HUES48 (cell line): ENCODE data around the gene XPR1.
A peak's percentile ranks its signal among the peaks of the same experiment; 100 is the strongest.

Experiments used
- H3K27ac ChIP-seq: one replicate; pipeline ENCODE4 v1.7.0; 2013; ENCODE audit warnings: low read depth, low read length, inconsistent platforms
- H3K27me3 ChIP-seq: 2 replicates; pipeline ENCODE4 v1.6.1; 2013; ENCODE audit warnings: mild to moderate bottlenecking, low read length; ENCODE audit not compliant: control insufficient read depth, insufficient read depth
- H3K36me3 ChIP-seq: 2 replicates; pipeline ENCODE4 v1.6.1; 2013; ENCODE audit warnings: low read length; ENCODE audit not compliant: control insufficient read depth, insufficient read depth
- H3K4me1 ChIP-seq: 2 replicates; pipeline ENCODE4 v1.6.1; 2013; ENCODE audit warnings: mild to moderate bottlenecking, low read length; ENCODE audit not compliant: control insufficient read depth, insufficient read depth
- H3K4me3 ChIP-seq: 2 replicates; pipeline ENCODE4 v1.5.1; 2013; ENCODE audit warnings: mild to moderate bottlenecking, low read depth, low read length
- H3K9ac ChIP-seq: 2 replicates; pipeline ENCODE4 v1.6.1; 2013; ENCODE audit warnings: mild to moderate bottlenecking, low read depth, low read length, moderate library complexity
- H3K9me3 ChIP-seq: 2 replicates; pipeline ENCODE4 v1.6.1; 2013; ENCODE audit warnings: low read length; ENCODE audit not compliant: control insufficient read depth, insufficient read depth

Gene XPR1

GRCh38 chr1:180917306-180918065, 285.7 kb downstream of the XPR1 start:
- Histone ChIP-seq H3K27ac (no peak overlapping the region), H3K4me3 (no peak overlapping the region), H3K4me1 (peaks cover 10% of the 10 kb centered on the region), H3K36me3 (no peaks in the 10 kb centered on the region), H3K9ac (no peak overlapping the region), H3K27me3 (peaks cover 15% of the 10 kb centered on the region), H3K9me3 (no peaks in the 10 kb centered on the region)

DNA sequence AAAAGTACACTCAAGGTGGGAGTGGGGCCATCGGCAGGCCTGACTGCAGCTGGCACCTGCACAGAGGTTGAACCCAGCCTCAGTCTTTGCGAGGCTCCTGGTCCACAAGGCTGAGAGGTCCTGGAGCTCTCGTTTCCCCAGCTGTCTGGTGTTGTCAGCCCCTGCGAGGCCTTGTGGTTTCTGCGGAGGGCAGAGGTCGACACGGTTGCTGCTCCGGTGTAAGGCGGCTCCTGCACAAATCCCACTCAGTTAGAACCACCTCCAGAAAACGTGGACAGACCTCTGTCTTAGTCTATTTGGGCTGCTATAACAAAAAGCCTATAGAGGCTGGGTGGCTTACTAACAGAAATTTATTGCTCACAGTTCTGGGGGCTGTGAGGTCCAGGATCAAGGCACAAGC, 286.7 kb downstream of the XPR1 start:
- no peaks in the 10 kb centered on the region for H3K9me3 ChIP-seq
- no peak overlapping the region for H3K9ac ChIP-seq
- H3K4me3 ChIP-seq, result no peak overlapping the region
- no peaks in the 10 kb centered on the region for H3K36me3 ChIP-seq
- peaks cover 17% of the 10 kb centered on the region for H3K4me1 ChIP-seq
- no peak overlapping the region for H3K27ac ChIP-seq
- H3K27me3 ChIP-seq, result peaks cover 9% of the 10 kb centered on the region

- H3K9ac ChIP-seq, result no peak overlapping the region
- H3K4me1 ChIP-seq, result peaks cover 24% of the 10 kb centered on the region
- H3K9me3 ChIP-seq, result no peaks in the 10 kb centered on the region
Measured at GRCh38 chr1:180919183-180919700, 287.4 kb downstream of the XPR1 start.

GRCh38 chr1:180920193-180920592, 288.4 kb downstream of the XPR1 start:
- no peaks in the 10 kb centered on the region for H3K36me3 ChIP-seq
- H3K9ac ChIP-seq, result no peak overlapping the region
- no peaks in the 10 kb centered on the region for H3K9me3 ChIP-seq
- H3K4me3 ChIP-seq, result no peak overlapping the region
- no peaks in the 10 kb centered on the region for H3K27me3 ChIP-seq
- peaks cover 28% of the 10 kb centered on the region for H3K4me1 ChIP-seq
- H3K27ac ChIP-seq, result no peak overlapping the region

More at GRCh38 chr1:180919183-180919700, 287.4 kb downstream of the XPR1 start:
- Histone ChIP-seq H3K27ac (no peak overlapping the region), H3K36me3 (no peaks in the 10 kb centered on the region), H3K27me3 (peaks cover 1% of the 10 kb centered on the region), H3K4me3 (no peak overlapping the region)

DNA sequence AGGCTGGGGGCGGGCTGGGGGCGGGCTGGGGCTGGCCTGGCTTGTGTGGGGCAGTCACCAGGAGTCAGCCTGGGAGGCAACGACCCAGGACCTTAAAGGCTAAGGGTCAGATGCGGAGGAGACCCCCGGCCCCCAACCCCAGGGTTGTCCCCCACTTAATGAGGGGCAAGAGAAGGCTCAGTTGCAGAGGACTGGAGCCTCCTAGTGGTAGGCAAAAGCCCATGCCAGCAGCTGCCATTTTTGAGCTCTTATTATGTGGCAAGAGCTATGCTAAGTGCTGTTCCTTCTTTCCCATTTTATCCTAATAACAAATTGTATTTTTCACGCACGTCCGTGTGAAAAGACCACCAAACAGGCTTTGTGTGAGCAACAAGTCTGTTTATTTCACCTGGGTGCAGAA, 288.9 kb downstream of the XPR1 start:
- Histone ChIP-seq H3K27ac (no peak overlapping the region), H3K4me1 (peaks cover 32% of the 10 kb centered on the region), H3K9ac (no peak overlapping the region), H3K9me3 (no peaks in the 10 kb centered on the region), H3K36me3 (no peaks in the 10 kb centered on the region), H3K27me3 (no peaks in the 10 kb centered on the region), H3K4me3 (no peak overlapping the region)

DNA sequence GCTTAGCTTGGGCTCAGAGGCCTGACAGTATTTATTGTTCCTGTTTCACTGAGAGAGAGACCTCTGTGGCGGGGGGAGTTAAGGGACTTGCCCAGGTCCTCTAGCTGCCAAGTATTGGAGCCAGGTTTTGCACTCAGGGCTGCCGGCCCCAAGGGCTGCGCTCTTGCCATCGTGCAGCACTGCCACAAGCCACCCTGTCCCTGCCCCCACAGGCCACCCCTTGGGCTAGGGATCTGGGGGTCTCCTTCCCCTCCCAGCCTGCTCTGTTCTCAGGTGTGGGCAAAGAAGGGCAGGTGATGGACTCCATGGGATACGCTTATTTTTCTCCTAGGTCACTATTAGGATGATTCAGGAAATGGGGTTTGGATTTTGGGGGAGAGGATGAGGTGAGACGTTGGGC, 289.6 kb downstream of the XPR1 start:
- Histone ChIP-seq H3K9me3 (no peaks in the 10 kb centered on the region), H3K27ac (no peak overlapping the region), H3K4me1 (peaks cover 37% of the 10 kb centered on the region)

GRCh38 chr1:180921891-180922630, 290.2 kb downstream of the XPR1 start:
- Histone ChIP-seq H3K9ac (no peak overlapping the region), H3K36me3 (no peaks in the 10 kb centered on the region), H3K9me3 (no peaks in the 10 kb centered on the region), H3K27me3 (no peaks in the 10 kb centered on the region), H3K4me3 (no peak overlapping the region), H3K27ac (peak overlapping the region; percentile 73), H3K4me1 (peaks cover 37% of the 10 kb centered on the region)

More for the DNA sequence above, 289.6 kb downstream of the XPR1 start:
- Histone ChIP-seq H3K27me3 (no peaks in the 10 kb centered on the region), H3K9ac (no peak overlapping the region), H3K36me3 (no peaks in the 10 kb centered on the region), H3K4me3 (no peak overlapping the region)

- 0 out of 2 replicates have a peak overlapping the region, but pooled peaks have one; percentile 7 for H3K4me3 ChIP-seq
- H3K27me3 ChIP-seq, result no peaks in the 10 kb centered on the region
- H3K27ac ChIP-seq, result peak overlapping the region; percentile 73
- H3K9ac ChIP-seq, result no peak overlapping the region; the same call in 1 of the 2 replicates
- no peaks in the 10 kb centered on the region for H3K9me3 ChIP-seq
- H3K4me1 ChIP-seq, result peaks cover 37% of the 10 kb centered on the region
- H3K36me3 ChIP-seq, result no peaks in the 10 kb centered on the region
Measured at GRCh38 chr1:180922631-180923015, 290.8 kb downstream of the XPR1 start.

GRCh38 chr1:180923021-180923841, 291.4 kb downstream of the XPR1 start:
- Histone ChIP-seq H3K36me3 (no peaks in the 10 kb centered on the region), H3K27me3 (no peaks in the 10 kb centered on the region), H3K9ac (peak overlapping the region; percentile 62), H3K4me1 (peaks cover 37% of the 10 kb centered on the region), H3K4me3 (peak overlapping the region; percentile 46), H3K9me3 (no peaks in the 10 kb centered on the region), H3K27ac (peak overlapping the region; percentile 92)

DNA sequence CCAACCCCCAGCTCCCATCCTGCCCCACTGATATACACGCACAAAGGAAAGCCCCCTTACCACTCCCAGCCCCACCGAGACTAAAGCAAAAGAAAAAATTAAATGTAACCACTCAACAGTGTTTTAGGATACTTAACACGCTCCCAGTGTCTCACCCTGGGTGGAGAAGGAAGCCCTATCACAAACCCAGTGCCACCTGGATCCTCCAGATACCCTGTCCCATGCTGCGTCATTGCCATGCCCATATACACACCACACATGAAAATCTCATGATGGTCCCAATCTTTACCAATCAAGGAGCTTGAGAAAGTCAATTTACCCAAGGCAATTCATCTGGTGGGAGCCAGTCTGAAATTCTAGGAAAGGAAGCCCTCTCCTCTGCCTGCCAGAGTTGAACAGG, 292.1 kb downstream of the XPR1 start:
- no peaks in the 10 kb centered on the region for H3K9me3 ChIP-seq
- H3K27me3 ChIP-seq, result no peaks in the 10 kb centered on the region
- peak overlapping the region; percentile 92 for H3K27ac ChIP-seq
- H3K9ac ChIP-seq, result peak overlapping the region; percentile 62
- H3K4me3 ChIP-seq, result peak overlapping the region; percentile 46; the same call in 1 of the 2 replicates
- H3K4me1 ChIP-seq, result peaks cover 37% of the 10 kb centered on the region
- H3K36me3 ChIP-seq, result no peaks in the 10 kb centered on the region
